ENCODE data around the gene MSX1. TPM values are rescaled to one million over a fixed set of nuclear protein-coding genes. Genes with fewer than 3 reads are reported as not detected.

Gene MSX1
- total and polyA plus RNA-seq, 12 donors, result 1.9 to 6.7 (median 4.0) TPM

DNA sequence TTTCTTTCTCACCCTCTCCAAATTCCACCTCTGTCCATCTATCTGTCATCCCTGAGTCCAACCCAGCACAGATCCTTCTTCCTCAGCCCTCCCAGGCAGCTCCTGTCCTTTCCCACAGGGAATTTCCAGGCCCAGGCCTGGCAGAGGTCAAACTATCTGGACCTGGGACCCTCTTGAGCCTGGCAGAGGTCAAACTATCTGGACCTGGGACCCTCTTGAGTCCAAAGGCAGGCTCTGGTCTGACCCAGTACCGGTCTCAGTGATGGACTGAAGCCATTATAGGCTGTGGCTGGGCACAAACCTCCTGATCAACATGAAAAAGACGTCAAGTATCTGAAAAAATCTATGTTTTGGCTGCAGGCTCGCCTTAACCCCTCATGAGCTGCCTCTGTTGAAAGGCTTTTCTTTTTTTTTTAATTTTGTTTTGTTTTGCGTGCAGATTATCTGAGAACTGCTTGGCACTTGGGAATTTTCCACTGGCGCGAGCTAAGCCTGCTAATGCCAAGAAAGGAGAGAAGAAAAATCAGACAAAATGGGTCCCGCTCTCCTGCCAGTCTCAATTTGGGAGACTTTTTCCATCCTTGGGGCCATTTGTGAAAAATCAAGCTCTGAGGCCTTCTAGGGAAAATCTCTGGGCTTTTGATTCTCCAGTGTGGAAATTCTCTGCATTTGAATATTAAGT is 31.2 kb downstream of the MSX1 start:
- no peaks in the 10 kb centered on the region for H3K4me1 ChIP-seq
- peaks cover 0 to 78% (median 43%) of the 10 kb centered on the region in 7 donors for H3K27me3 ChIP-seq
- 61 to 66% methylated on average over 7 of the region's 7 CpGs for WGBS, 2 donors
- H3K27ac ChIP-seq, result no peak overlapping the region
- DNase-seq (no peak), ATAC-seq (no peak)
- H3K4me3 ChIP-seq, result no peak overlapping the region
- no peaks in the 10 kb centered on the region for H3K9me3 ChIP-seq
- intact Hi-C loops (cut with DNase I), result no loop called here
- no peaks in the 10 kb centered on the region for H3K36me3 ChIP-seq
- TF ChIP-seq, protein P1, sequence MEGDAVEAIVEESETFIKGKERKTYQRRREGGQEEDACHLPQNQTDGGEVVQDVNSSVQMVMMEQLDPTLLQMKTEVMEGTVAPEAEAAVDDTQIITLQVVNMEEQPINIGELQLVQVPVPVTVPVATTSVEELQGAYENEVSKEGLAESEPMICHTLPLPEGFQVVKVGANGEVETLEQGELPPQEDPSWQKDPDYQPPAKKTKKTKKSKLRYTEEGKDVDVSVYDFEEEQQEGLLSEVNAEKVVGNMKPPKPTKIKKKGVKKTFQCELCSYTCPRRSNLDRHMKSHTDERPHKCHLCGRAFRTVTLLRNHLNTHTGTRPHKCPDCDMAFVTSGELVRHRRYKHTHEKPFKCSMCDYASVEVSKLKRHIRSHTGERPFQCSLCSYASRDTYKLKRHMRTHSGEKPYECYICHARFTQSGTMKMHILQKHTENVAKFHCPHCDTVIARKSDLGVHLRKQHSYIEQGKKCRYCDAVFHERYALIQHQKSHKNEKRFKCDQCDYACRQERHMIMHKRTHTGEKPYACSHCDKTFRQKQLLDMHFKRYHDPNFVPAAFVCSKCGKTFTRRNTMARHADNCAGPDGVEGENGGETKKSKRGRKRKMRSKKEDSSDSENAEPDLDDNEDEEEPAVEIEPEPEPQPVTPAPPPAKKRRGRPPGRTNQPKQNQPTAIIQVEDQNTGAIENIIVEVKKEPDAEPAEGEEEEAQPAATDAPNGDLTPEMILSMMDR (IDR thresholded peaks at IDR 0.05), result no peak

DNA sequence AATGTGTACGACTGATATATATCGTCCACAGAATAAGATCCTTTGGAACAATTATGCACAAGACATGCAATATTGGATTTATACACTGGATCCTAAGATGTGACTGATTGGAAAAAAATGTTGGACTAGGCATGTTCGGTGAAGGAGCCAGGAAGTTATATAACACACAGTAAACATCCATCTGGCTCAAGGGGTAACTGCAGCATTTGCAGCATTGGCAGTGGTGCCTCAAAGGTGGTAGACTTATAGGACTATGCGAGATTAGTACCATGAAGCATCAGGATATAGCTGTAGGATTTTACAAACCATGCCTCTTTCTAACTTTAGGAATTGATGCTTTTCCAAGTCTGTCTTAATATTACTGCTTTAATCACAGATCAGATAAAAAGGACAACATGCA is 34.3 kb downstream of the MSX1 start:
- Histone ChIP-seq H3K4me3 (no peak overlapping the region), H3K36me3 (no peaks in the 10 kb centered on the region), H3K27me3 (peaks cover 0 to 61% (median 24%) of the 10 kb centered on the region in 7 donors), H3K4me1 (no peaks in the 10 kb centered on the region), H3K9me3 (peaks cover 0 to 2% (median 0%) of the 10 kb centered on the region in 11 donors), H3K27ac (no peak overlapping the region)
- intact Hi-C loops (cut with DNase I), result no loop called here
- ATAC-seq (no peak), DNase-seq (no peak)
- 86 to 88% methylated on average over 4 of the region's 4 CpGs for WGBS, 2 donors
- TF ChIP-seq, protein P1 (IDR thresholded peaks at IDR 0.05), result no peak

DNA sequence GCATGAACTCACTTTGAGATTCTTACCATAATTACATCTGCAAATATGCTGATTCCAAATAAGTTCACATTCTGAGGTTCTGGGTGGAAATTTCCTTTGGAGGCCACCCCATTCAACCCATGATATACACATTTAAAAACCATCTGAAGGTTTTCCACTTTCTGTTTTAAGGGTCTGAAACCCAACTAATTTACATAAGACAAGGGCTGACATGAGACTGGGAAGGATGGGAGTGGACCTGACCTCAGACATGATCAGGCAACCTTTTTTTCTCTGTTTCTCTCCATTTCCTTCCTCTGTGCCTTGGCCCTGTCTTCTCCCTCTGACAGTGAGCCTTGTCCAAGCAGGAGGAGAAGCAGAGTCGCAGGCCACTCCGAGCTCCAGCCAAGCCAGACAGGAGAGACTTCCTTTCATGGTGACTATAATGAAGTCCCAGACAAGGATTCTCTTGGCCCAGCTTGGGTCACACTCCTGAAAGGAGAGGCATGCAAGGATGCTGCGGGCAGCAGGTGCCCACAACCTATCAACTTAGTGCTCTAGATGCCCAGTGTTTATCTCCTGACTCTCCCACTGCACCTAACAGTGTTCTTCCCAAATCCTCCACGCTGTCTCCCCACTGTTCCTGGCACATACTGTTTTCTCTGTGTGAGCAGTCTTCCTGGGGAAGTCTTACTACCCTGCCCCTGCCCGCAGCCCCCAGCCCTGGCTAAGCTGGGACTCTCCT is 39.9 kb downstream of the MSX1 start:
- intact Hi-C loops (cut with DNase I), result no loop called here

DNA sequence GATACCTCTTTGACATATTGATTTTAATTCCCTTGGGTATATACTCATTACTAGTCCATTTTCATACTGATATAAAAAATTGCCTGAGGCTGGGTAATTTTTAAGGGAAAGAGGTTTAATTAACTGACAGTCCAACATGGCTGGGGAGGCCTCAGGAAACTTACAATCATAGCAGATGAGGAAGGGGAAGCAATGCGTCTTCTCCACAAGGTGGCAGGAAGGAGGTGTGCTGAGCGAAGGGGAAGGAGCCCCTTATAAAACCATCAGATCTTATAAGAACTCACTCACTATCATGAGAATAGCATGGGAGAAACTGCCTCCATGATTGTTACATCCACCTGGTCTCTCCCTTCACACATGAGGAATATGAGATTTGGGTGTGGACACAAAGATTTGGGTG is 42.4 kb downstream of the MSX1 start:
- peaks cover 0 to 2% (median 0%) of the 10 kb centered on the region in 11 donors for H3K9me3 ChIP-seq
- intact Hi-C loops (cut with DNase I), result no loop called here
- peaks cover 0 to 42% (median 19%) of the 10 kb centered on the region in 7 donors for H3K27me3 ChIP-seq
- ATAC-seq, result no peak
- H3K36me3 ChIP-seq, result no peaks in the 10 kb centered on the region
- WGBS, 2 donors, result 47 to 64% methylated on average over 2 of the region's 2 CpGs
- no peak overlapping the region for H3K27ac ChIP-seq
- H3K4me1 ChIP-seq, result no peaks in the 10 kb centered on the region
- TF ChIP-seq, protein P1 (IDR thresholded peaks at IDR 0.05), result no peak
- no peak overlapping the region for H3K4me3 ChIP-seq
- DNase-seq, result no peak

More for the DNA sequence above, 39.9 kb downstream of the MSX1 start:
- peaks cover 0 to 33% (median 17%) of the 10 kb centered on the region in 7 donors for H3K27me3 ChIP-seq
- H3K9me3 ChIP-seq, result peaks cover 0 to 2% (median 0%) of the 10 kb centered on the region in 11 donors
- H3K36me3 ChIP-seq, result no peaks in the 10 kb centered on the region
- H3K4me3 ChIP-seq, result no peak overlapping the region
- TF ChIP-seq, protein P1 (IDR thresholded peaks at IDR 0.05), result no peak
- ATAC-seq (no peak), DNase-seq (no peak)
- no peak overlapping the region for H3K27ac ChIP-seq
- no peaks in the 10 kb centered on the region for H3K4me1 ChIP-seq
- WGBS, 2 donors, result 76 to 84% methylated on average over 5 of the region's 5 CpGs
